HepG2 (cell line): ENCODE measurements around the gene SOX8. TPM values are rescaled to one million over a fixed set of nuclear protein-coding genes. Genes with fewer than 3 reads are reported as not detected.

Source experiments
- AGO1 ChIP-seq: fragments of 200-400 bp; formaldehyde crosslinking; IDR thresholded peaks from 2 replicates; pipeline ENCODE4 v1.6.1; 2017; ENCODE audit warnings: mild to moderate bottlenecking, low read depth, low read length, moderate library complexity; ENCODE audit not compliant: poor library complexity, severe bottlenecking
- ARHGAP35 ChIP-seq: sonication (generic); formaldehyde crosslinking; IDR thresholded peaks from 2 replicates; pipeline ENCODE4 v1.9.0; 2022; ENCODE audit warnings: mild to moderate bottlenecking, inconsistent platforms, moderate library complexity, missing genetic modification reagents, borderline replicate concordance
- EP300 ChIP-seq, 3 experiments: sonication (generic) in 1 of 3; formaldehyde crosslinking in 1 of 3; IDR thresholded peaks; 2 replicates each; pipeline versions ENCODE4 v1.5.1 to v1.6.1; 2011 to 2020; ENCODE audit warnings: low read depth in 2 of 3, low read length in 2 of 3, borderline replicate concordance in 1 of 3, improper control_type of control experiment in 1 of 3, mild to moderate bottlenecking in 1 of 3, missing genetic modification reagents in 1 of 3, moderate library complexity in 1 of 3
- HMG20A ChIP-seq: IDR thresholded peaks from 2 replicates; pipeline ENCODE4 v1.6.1; 2016; ENCODE audit warnings: borderline replicate concordance
- ISX ChIP-seq: sonication (generic); formaldehyde crosslinking; conservative IDR thresholded peaks from 2 replicates; pipeline ENCODE4 v1.5.0; 2020; ENCODE audit warnings: missing genetic modification reagents
- KLF16 ChIP-seq, 2 experiments: sonication (generic) in 1 of 2; formaldehyde crosslinking in 1 of 2; IDR thresholded peaks; 2 replicates each; pipeline versions ENCODE4 v1.6.1 to v1.8.0; 2016 to 2023; ENCODE audit warnings: missing genetic modification reagents in 2 of 2, missing compliant biosample characterization in 1 of 2
- PHF20 ChIP-seq: sonication (generic); formaldehyde crosslinking; IDR thresholded peaks from 2 replicates; pipeline ENCODE4 v1.5.0; 2020; ENCODE audit warnings: mild to moderate bottlenecking, missing genetic modification reagents
- PITX1 ChIP-seq: sonication (generic); formaldehyde crosslinking; IDR thresholded peaks from 2 replicates; pipeline ENCODE4 v1.5.1; 2020; ENCODE audit warnings: mild to moderate bottlenecking, missing genetic modification reagents
- POLR2G ChIP-seq: fragments of 200-400 bp; formaldehyde crosslinking; IDR thresholded peaks from 2 replicates; pipeline ENCODE4 v1.6.1; 2018; ENCODE audit warnings: mild to moderate bottlenecking, low read depth, low read length, moderate library complexity
- SAP130 ChIP-seq: IDR thresholded peaks from 2 replicates; pipeline ENCODE4 v1.6.1; 2016; ENCODE audit warnings: low read depth
- SOX13 ChIP-seq, 3 experiments: fragments of 450-650 bp in 1 of 3; sonication (generic) in 1 of 3; formaldehyde crosslinking in 1 of 3; IDR thresholded peaks in 2 of 3; conservative IDR thresholded peaks in 1 of 3; 2 replicates each; pipeline versions ENCODE4 v1.5.0 to v1.6.1; 2016 to 2020; ENCODE audit warnings: antibody characterized with exemption in 1 of 3, mild to moderate bottlenecking in 1 of 3, missing compliant biosample characterization in 1 of 3, missing genetic modification reagents in 1 of 3, moderate library complexity in 1 of 3
- ZNF317 ChIP-seq: sonication (generic); formaldehyde crosslinking; IDR thresholded peaks from 2 replicates; pipeline ENCODE4 v1.5.0; 2020; ENCODE audit warnings: mild to moderate bottlenecking, missing genetic modification reagents
- ZNF451 ChIP-seq: sonication (generic); formaldehyde crosslinking; IDR thresholded peaks from 2 replicates; pipeline ENCODE4 v1.5.0; 2020; ENCODE audit warnings: mild to moderate bottlenecking, missing genetic modification reagents
- ZNF572 ChIP-seq: sonication (generic); formaldehyde crosslinking; IDR thresholded peaks from 2 replicates; pipeline ENCODE4 v1.5.1; 2020; ENCODE audit warnings: mild to moderate bottlenecking, missing genetic modification reagents
- ZNF7 ChIP-seq: IDR thresholded peaks from 2 replicates; pipeline ENCODE4 v1.6.1; 2016; ENCODE audit warnings: missing biosample characterization, missing genetic modification reagents
- polyA plus RNA-seq, 8 experiments: library from polyadenylated mRNA; depleted of rRNA in 3 of 8; stranded (reverse) in 7 of 8; unstranded in 1 of 8; fragments of >200 nt; fragmentation: Illumina TruSeq in 4 of 8; extraction: Trizol in 4 of 8; gene quantifications; 2 replicates each; pipeline versions ENCODE4 v1.2.1 to v1.2.3, GENCODE V29; 2011 to 2016; ENCODE audit warnings: low read depth in 4 of 8, missing spikeins in 1 of 8, mixed read lengths in 1 of 8; ENCODE audit not compliant: insufficient read depth in 1 of 8
- total RNA-seq, 5 experiments: library from RNA; depleted of rRNA; stranded (reverse); fragments of >200 nt; fragmentation: Illumina TruSeq; extraction: Trizol; gene quantifications; 2 replicates each; pipeline ENCODE4 v1.2.3, GENCODE V29; 2016; ENCODE audit warnings: low read depth in 1 of 5
- TF ChIP-seq, protein P1 (sequence below): sonication (generic); formaldehyde crosslinking; IDR thresholded peaks from 2 replicates; pipeline ENCODE4 v1.4.0; 2020; ENCODE audit warnings: missing genetic modification reagents
- TF ChIP-seq, protein P2 (sequence below): sonication (generic); formaldehyde crosslinking; IDR thresholded peaks from 2 replicates; pipeline ENCODE4 v1.4.0; 2020; ENCODE audit warnings: missing genetic modification reagents
- TF ChIP-seq, protein P3 (sequence below): sonication (generic); formaldehyde crosslinking; IDR thresholded peaks from 2 replicates; pipeline ENCODE4 v1.4.0; 2020; ENCODE audit warnings: missing genetic modification reagents
- TF ChIP-seq, protein P4 (sequence below): sonication (generic); formaldehyde crosslinking; IDR thresholded peaks from 2 replicates; pipeline ENCODE4 v1.9.0; 2021; ENCODE audit warnings: missing genetic modification reagents, borderline replicate concordance

SOX8 gene
- total and polyA plus RNA-seq, 2 of the 13 experiments (the other 11 are each of a cell fraction or from before 2014, with no cell fraction given): 0.20 to 0.28 TPM

DNA sequence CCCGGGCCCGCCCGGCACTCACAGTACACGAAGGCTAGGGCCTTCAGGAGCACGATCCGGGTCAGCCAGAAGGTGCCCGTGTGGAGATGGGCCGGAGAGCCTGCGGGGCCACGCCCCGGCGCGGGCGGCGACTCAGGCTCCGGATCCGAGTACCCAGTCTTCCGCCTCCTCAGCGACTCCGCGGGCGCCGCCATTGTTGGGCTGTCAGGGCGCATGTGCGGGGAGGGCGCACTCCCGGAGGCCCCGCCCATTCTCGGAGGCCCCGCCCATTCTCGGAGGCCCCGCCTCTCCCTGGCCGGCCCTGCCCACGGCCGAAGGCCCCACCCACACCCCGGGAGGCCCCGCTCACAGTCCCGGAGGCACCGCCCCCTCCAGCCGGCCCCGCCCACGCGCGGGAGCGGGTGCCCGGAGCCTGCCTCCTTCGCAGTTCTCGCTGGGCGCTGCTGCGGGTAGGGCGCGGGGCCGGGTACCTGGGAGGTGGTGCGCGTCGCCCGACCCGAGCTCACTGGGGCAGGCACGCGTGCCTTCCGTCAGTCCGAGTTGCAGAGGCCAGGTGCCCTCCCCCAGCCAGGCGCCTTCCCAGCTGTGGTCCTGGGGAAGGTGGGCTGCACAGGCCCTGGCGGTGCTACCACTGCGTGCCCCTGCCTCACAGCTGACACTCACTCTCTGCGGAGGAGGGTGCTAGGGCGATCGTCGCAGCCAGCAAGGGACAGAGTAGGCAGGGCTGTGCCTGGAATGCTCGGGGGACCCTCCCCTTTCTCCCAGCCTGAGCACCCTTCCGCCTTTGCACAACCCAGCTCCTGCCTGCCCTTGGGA is 10.6 kb upstream of the SOX8 start, which contains the start of gene LMF1 (continued):
- TF ChIP-seq ISX (CRISPR knock-in tag): 0 out of 2 replicates have a peak, but pooled peaks have one; percentile 75
- TF ChIP-seq PITX1 (CRISPR knock-in tag): peak; percentile 58; the same call in 1 of the 2 replicates
- TF ChIP-seq EP300 (IDR thresholded peaks at IDR 0.05; ENCODE audit: low read depth in 2 of 2, low read length in 2 of 2): no peak
- peak; percentile 32 for TF ChIP-seq EP300 (CRISPR knock-in tag; IDR thresholded peaks at IDR 0.05; ENCODE audit: borderline replicate concordance)
- peak; percentile 94 for TF ChIP-seq POLR2G
- peak; percentile 39; the same call in 1 of the 2 replicates for TF ChIP-seq ZNF451 (CRISPR knock-in tag)
- TF ChIP-seq ARHGAP35 (CRISPR knock-in tag): peak; percentile 92; the same call in 1 of the 2 replicates
- no peak for TF ChIP-seq AGO1
- TF ChIP-seq HMG20A (CRISPR knock-in tag): peak; percentile 51; the same call in 1 of the 2 replicates
- no peak for TF ChIP-seq SOX13 (IDR thresholded peaks at IDR 0.05)
- TF ChIP-seq SOX13 (CRISPR knock-in tag; conservative IDR thresholded peaks at IDR 0.05 in 1 of 2, IDR thresholded peaks at IDR 0.05 in 1 of 2): peak in 1 of 2 experiments; percentile 38; a peak in 1 of 4 replicates
- TF ChIP-seq, protein P1, sequence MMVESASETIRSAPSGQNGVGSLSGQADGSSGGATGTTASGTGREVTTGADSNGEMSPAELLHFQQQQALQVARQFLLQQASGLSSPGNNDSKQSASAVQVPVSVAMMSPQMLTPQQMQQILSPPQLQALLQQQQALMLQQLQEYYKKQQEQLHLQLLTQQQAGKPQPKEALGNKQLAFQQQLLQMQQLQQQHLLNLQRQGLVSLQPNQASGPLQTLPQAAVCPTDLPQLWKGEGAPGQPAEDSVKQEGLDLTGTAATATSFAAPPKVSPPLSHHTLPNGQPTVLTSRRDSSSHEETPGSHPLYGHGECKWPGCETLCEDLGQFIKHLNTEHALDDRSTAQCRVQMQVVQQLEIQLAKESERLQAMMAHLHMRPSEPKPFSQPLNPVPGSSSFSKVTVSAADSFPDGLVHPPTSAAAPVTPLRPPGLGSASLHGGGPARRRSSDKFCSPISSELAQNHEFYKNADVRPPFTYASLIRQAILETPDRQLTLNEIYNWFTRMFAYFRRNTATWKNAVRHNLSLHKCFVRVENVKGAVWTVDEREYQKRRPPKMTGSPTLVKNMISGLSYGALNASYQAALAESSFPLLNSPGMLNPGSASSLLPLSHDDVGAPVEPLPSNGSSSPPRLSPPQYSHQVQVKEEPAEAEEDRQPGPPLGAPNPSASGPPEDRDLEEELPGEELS (CRISPR knock-in tag): no peak; the same call in 1 of the 2 replicates
- TF ChIP-seq PHF20 (CRISPR knock-in tag): peak; percentile 83
- TF ChIP-seq, protein P2, sequence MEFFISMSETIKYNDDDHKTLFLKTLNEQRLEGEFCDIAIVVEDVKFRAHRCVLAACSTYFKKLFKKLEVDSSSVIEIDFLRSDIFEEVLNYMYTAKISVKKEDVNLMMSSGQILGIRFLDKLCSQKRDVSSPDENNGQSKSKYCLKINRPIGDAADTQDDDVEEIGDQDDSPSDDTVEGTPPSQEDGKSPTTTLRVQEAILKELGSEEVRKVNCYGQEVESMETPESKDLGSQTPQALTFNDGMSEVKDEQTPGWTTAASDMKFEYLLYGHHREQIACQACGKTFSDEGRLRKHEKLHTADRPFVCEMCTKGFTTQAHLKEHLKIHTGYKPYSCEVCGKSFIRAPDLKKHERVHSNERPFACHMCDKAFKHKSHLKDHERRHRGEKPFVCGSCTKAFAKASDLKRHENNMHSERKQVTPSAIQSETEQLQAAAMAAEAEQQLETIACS (CRISPR knock-in tag): peak; percentile 67
- peak in 1 of 2 experiments; percentile 63; a peak in 2 of 4 replicates for TF ChIP-seq KLF16 (CRISPR knock-in tag; IDR thresholded peaks at IDR 0.05)
- peak; percentile 87 for TF ChIP-seq ZNF7
- peak; percentile 78; the same call in 1 of the 2 replicates for TF ChIP-seq ZNF572 (CRISPR knock-in tag)
- TF ChIP-seq ZNF317 (CRISPR knock-in tag): 0 out of 2 replicates have a peak, but pooled peaks have one; percentile 47
- TF ChIP-seq SAP130 (CRISPR knock-in tag): peak; percentile 71
- TF ChIP-seq, protein P3, sequence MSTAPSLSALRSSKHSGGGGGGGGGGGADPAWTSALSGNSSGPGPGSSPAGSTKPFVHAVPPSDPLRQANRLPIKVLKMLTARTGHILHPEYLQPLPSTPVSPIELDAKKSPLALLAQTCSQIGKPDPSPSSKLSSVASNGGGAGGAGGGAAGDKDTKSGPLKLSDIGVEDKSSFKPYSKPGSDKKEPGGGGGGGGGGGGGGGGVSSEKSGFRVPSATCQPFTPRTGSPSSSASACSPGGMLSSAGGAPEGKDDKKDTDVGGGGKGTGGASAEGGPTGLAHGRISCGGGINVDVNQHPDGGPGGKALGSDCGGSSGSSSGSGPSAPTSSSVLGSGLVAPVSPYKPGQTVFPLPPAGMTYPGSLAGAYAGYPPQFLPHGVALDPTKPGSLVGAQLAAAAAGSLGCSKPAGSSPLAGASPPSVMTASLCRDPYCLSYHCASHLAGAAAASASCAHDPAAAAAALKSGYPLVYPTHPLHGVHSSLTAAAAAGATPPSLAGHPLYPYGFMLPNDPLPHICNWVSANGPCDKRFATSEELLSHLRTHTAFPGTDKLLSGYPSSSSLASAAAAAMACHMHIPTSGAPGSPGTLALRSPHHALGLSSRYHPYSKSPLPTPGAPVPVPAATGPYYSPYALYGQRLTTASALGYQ (CRISPR knock-in tag): peak; percentile 71; the same call in 1 of the 2 replicates
- TF ChIP-seq, protein P4, sequence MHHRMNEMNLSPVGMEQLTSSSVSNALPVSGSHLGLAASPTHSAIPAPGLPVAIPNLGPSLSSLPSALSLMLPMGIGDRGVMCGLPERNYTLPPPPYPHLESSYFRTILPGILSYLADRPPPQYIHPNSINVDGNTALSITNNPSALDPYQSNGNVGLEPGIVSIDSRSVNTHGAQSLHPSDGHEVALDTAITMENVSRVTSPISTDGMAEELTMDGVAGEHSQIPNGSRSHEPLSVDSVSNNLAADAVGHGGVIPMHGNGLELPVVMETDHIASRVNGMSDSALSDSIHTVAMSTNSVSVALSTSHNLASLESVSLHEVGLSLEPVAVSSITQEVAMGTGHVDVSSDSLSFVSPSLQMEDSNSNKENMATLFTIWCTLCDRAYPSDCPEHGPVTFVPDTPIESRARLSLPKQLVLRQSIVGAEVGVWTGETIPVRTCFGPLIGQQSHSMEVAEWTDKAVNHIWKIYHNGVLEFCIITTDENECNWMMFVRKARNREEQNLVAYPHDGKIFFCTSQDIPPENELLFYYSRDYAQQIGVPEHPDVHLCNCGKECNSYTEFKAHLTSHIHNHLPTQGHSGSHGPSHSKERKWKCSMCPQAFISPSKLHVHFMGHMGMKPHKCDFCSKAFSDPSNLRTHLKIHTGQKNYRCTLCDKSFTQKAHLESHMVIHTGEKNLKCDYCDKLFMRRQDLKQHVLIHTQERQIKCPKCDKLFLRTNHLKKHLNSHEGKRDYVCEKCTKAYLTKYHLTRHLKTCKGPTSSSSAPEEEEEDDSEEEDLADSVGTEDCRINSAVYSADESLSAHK: no peak; the same call in 1 of the 2 replicates
